AG08395 (cell line): ENCODE results near the gene HMX1.

Experiments
- DNase-seq: peaks from one replicate; pipeline ENCODE4 v3.0.0; 2012; ENCODE audit warnings: mixed read lengths, low spot score

Gene HMX1

DNA sequence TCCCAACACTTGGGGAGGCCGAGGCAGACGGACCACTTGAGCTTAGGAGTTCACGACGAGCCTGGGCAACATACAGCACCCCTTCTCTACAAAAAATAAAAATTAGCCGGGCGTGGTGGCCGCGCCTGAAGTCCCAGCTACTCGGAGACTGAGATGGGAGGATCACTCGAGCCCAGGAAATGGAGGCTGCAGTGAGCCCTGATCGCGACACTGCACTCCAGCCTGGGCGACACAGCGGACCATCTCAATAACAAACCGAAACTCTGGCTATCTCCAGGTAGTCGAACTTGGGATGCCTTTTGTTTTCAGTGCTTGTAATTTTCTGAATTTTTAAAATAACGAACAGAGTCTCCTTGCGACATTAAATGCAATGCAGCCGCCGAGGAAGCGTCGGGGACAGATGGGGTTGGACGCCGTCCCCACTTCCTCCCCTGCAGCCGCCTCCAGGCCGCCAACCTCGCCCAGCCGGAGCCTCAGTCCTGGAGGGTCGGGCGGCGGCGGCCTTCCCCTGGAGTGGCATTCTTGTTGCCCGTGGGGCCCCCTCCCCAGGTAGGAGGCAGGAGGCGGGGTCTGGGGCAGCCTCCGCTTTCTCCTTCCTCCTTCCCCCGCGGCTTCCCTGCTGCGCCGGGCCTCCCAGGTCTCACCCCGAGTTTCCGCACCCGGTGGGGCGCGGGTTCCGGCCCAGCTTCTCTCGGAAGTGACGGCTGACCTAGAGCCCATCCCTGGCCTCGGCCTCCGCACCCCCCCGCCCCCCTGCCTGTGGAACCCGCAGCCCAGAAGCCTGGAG is 14.6 kb downstream of the HMX1 start:
- DNase-seq: no peak

DNA sequence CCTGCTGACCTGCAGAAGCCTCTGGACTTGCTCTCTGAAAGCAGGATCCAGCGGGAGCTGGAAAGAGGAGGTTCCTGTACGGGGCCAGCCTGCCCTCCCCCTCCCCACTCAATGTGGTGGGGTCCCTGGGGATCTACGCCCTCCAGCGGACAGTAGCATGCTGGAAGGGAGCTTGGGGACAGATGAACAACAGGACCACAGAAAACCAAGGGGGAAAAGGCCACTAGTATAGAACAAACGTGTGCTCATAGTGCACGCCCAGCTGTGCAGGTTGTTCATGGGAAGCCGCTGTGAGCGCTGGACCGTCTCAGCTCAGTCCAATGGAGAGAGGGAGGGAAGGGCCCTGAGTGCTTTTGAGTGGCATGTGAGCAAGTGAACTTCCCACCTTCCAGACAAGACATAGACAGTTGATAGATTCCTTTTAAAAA is 15.8 kb downstream of the HMX1 start:
- no peak for DNase-seq

DNA sequence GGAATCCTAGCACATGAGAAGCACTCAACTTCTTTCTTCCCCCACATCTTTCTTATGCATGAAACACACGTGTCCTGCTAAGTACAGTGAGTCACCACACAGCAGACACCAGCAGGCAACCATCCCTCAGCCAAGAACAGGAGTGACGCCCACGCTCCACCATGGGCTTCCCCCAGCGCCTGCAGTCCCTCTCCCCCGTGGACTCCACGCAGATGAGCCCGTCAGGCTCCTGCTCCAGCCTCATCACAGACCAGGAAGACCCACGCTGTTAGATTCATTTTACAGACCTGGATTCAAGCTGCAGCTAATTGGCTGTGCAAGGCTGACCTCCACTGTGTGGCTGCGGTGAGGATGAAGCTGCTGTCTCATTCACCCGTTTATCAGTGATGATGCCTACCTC is 16.7 kb downstream of the HMX1 start:
- DNase-seq: peak; percentile 21

DNA sequence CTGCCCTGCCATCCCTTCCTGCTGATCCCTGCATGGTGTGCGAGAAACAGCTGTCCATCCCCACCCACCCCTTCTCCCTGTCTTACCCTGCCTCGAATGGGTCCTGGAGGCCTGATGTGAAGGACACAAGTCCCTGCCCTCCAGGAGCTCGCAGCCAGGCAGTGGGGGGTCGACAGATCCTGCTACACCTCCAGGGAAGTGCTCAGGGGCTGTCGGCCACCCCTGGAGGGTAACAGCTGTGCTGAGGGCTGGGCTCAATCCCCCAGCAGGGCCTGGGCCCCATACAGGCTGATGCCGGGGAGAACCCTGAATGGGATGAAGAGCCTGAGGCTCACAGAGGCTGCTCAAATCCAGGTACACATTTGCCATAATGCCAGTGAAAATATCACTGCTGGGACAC is 17.6 kb downstream of the HMX1 start:
- DNase-seq: no peak

DNA sequence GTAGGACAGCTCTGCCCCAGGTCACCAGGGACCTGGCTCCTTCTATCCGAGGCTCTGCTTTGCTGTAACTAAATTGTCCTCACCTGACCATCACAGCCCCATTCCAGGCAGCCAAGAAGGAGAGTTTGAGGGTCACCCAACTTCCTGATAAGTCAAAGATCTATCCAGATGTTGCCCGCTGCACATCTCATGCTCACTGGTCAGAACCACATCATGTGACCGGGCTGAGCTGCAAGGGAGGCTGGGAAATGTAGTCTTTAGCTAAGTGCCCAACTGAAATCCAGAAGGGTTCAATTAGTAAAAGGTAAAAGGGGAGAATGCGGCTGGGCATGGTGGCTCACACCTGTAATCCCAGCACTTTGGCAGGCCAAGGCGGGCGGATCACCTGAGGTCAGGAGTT is 18.4 kb downstream of the HMX1 start:
- DNase-seq: no peak

- no peak for DNase-seq
Observed at GRCh38 chr4:8852118-8852704, 19.4 kb downstream of the HMX1 start.

GRCh38 chr4:8851321-8852117 is 20.1 kb downstream of the HMX1 start:
- DNase-seq: no peak

DNA sequence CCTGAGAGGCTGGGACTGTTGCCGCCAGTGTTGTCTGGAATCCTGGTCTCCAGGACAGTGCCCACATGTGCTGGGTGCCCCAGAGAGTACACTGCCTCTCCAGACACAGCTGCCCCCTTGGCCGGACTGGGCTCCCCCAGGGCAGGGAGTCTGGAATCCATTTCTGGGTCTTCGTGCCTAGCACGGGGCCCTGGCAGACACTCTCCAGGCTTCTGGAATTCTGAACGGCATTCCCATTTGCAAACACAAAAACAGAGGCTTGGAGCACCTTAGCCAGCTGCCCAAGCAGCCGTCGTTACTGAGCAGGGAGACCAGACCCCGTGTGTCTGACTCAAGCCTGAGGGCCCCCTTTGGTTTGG is 20.8 kb downstream of the HMX1 start:
- no peak for DNase-seq

DNA sequence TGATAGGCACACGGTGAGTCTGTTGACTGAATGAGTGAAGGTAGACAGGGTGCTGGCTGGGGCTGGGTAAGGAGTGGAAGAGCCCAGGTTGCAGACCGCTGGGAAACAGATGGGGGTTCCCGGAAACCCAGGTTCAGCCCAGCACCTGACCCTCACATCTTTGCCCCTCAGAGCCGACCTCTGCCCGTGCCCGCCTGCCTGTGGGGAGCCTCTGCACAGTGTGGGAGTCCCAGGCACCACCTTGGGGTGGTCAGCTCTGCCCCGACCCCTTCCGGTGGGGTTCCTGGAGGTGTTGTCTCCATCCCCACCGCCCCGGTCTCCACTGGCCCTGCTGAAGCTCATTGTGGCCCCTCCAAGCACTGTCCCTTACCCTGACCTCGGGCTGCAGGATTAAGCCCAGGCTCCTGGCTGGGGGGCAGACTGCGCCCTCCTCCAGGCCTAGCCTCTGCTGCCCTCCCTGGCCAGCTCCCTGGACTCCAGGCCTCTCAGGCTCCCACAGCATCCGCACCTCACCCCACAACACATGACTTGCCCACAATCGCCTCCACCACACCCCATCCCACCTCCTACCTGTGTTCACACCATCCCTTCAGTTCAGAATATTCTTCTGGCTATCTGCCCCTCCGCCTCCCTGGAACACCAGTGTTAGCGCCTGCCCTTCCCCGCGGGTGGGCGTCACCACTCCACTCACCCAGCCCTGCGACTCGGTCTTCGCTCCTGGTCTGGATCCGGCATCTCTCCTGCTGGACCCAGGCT is 21.4 kb downstream of the HMX1 start:
- DNase-seq: no peak

GRCh38 chr4:8849266-8850073 is 22.2 kb downstream of the HMX1 start:
- no peak for DNase-seq

DNA sequence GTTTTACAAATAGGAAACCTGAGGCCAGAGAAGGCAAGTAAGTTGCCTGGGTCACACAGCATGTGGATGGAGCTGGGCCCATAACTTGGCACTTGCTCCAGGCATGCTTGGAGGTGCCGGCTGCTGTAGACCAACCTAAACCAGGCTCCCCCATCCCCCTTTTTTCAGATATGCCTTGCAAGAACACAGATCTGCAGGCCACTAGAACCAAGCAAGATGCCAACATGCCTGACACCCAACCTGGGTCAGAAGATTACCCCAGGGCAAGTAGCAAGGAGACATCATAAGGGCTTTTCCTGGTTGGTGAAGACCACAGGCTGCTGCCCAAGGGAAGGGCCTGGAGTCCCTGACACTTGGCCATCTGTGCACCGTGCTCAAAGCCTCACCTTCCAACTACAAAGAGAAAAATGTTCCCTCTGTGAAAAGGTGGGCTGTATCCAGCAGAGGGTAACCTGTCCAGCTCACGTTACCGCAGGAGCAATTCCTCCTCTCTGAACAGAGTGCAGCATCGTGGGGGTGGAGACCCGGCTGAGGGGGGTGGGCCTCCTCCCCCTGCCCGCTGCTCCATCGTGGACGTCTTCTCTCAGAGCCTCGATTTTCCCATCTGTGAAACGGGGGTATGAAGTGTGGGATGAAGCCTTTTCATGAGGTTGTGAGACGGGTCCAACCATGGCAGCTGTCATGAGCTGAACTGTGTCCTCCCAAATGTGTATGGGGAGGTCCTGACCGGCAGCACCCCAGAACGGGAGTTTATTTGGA is 23.0 kb downstream of the HMX1 start:
- no peak for DNase-seq

GRCh38 chr4:8847764-8848163 is 23.9 kb downstream of the HMX1 start:
- DNase-seq: no peak

DNA sequence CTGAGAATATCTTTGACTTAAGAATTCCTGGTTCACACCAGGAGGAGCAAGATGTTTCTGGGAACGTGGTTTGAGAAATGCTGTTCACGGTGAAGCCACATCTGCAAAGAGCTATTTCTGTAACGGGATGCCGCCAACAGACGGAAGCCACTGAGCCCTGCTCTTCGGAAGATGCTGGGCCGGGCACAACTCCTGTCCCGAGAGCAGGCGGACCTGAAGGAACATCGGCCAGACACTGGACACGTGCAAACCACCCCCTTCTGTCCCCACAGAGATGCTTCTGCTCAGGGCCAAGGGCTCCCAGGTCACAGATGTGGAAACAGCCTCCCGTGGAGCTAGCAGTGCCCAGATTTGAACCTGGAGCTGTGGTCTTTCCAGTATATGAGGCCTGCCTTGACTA is 24.3 kb downstream of the HMX1 start:
- DNase-seq: no peak

- no peak for DNase-seq
Observed at GRCh38 chr4:8846826-8847225, 24.8 kb downstream of the HMX1 start.

DNA sequence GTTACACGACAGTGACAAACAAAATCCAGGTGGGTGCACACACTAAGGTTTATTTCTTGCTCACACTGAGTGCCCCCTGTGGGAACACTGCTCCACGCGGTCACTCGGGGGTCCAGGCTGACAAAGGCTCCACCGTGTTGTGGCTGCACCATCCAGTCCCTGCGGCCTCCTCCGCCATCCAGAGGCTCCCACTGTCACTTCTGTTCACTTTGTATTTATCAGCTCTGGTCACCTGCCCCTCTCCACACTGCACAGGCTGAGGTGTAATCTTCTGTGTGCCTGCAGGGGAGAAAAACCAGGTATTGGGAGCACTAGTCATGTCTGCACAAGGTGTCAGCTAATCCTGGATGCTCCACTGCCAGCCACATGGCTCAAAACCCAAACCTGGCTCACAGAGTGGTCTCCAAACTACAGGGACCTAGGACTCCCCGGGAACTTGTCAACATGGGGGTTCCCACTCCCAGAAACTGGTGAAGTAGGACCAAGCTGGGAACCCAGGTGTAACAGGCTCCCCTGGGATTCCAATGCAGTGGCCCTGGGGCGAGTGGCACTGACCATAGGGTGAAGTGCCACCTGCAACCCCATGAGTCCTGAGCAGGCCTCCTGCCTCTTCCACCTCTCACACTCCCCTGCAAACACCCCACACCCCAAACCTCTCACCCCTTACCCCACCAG is 25.5 kb downstream of the HMX1 start:
- no peak for DNase-seq

GRCh38 chr4:8844976-8845690 is 26.5 kb downstream of the HMX1 start:
- DNase-seq: no peak

DNA sequence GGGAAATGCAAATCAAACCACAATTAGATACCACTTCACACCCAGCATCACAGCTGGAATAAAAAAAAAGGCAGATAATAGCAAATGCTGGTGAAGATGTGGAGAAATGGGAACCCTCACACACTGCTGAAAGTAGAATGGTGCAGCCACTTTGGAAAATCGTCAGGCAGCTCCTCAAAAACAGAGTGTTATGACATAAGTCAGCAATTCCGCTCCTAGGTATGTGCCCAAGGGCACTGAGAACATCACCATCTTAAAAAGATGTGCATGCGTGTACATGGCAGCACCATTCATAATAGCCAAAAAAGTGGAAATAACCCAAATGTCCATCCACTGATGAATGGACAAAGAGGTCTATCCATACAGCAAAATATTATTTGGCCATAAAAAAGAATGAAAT is 28.0 kb downstream of the HMX1 start:
- no peak for DNase-seq

DNA sequence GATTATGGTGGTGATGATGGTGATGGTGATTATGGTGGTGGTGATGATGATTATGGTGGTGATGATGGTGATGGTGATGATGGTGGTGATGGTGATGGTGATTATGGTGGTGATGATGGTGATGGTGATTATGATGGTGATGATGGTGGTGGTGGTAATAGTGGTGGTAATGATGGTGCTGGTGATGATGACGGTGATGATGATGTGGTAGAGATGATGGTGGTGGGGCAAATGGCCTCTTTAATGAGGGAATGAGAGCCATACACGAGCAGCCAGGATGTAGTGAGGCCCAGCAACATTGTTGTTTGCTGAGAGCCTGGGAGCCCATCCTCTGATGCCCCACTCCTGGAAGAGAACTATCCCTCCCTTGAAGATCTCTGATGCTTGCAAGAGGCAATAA is 29.0 kb downstream of the HMX1 start:
- no peak for DNase-seq

- DNase-seq: no peak
Observed at GRCh38 chr4:8841678-8842268, 29.9 kb downstream of the HMX1 start.
